ENCODE results near the gene ELAVL1.

DNA sequence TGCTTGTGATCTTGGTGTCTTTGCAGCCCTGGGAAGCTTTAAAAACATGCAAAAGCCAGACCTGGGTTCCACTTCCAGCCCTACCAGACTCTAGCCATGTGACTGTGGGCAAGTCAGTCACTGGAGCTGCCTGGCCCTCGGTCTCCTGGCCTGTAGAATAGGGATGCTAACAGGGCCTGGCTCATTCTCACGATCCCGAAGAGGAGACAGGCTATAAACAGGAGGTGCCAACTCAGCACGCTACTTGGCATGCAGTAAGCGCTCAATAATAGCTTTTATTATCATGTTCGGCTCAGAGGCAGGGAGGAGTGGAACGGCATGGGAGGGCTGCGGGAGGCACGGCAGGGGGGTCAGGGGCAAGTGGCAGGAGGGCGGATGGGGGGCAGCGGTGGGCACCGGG lies 81.2 kb downstream of the ELAVL1 start:
- TF ChIP-seq, protein P1, sequence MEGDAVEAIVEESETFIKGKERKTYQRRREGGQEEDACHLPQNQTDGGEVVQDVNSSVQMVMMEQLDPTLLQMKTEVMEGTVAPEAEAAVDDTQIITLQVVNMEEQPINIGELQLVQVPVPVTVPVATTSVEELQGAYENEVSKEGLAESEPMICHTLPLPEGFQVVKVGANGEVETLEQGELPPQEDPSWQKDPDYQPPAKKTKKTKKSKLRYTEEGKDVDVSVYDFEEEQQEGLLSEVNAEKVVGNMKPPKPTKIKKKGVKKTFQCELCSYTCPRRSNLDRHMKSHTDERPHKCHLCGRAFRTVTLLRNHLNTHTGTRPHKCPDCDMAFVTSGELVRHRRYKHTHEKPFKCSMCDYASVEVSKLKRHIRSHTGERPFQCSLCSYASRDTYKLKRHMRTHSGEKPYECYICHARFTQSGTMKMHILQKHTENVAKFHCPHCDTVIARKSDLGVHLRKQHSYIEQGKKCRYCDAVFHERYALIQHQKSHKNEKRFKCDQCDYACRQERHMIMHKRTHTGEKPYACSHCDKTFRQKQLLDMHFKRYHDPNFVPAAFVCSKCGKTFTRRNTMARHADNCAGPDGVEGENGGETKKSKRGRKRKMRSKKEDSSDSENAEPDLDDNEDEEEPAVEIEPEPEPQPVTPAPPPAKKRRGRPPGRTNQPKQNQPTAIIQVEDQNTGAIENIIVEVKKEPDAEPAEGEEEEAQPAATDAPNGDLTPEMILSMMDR (IDR thresholded peaks at IDR 0.05): no peak
- TF ChIP-seq, protein P2, sequence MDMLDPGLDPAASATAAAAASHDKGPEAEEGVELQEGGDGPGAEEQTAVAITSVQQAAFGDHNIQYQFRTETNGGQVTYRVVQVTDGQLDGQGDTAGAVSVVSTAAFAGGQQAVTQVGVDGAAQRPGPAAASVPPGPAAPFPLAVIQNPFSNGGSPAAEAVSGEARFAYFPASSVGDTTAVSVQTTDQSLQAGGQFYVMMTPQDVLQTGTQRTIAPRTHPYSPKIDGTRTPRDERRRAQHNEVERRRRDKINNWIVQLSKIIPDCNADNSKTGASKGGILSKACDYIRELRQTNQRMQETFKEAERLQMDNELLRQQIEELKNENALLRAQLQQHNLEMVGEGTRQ (IDR thresholded peaks at IDR 0.05; ENCODE audit: borderline replicate concordance, low read depth, low read length): no peak
- no peak for TF ChIP-seq EP300 (IDR thresholded peaks at IDR 0.05; ENCODE audit: borderline replicate concordance in 1 of 2, low read depth in 1 of 2, low read length in 1 of 2)
- TF ChIP-seq MXI1 (IDR thresholded peaks at IDR 0.05; ENCODE audit: low read depth, low read length): no peak
- TF ChIP-seq ELF1 (IDR thresholded peaks at IDR 0.05): no peak
- no peak for TF ChIP-seq POLR2AphosphoS5 (IDR thresholded peaks at IDR 0.05; ENCODE audit: low read depth, low read length)
- TF ChIP-seq EZH2phosphoT487 (IDR thresholded peaks at IDR 0.05; ENCODE audit: borderline replicate concordance, low read depth): no peak
- TF ChIP-seq TAF1 (IDR thresholded peaks at IDR 0.05; ENCODE audit: borderline replicate concordance, low read depth, low read length): no peak
- TF ChIP-seq, protein P3, sequence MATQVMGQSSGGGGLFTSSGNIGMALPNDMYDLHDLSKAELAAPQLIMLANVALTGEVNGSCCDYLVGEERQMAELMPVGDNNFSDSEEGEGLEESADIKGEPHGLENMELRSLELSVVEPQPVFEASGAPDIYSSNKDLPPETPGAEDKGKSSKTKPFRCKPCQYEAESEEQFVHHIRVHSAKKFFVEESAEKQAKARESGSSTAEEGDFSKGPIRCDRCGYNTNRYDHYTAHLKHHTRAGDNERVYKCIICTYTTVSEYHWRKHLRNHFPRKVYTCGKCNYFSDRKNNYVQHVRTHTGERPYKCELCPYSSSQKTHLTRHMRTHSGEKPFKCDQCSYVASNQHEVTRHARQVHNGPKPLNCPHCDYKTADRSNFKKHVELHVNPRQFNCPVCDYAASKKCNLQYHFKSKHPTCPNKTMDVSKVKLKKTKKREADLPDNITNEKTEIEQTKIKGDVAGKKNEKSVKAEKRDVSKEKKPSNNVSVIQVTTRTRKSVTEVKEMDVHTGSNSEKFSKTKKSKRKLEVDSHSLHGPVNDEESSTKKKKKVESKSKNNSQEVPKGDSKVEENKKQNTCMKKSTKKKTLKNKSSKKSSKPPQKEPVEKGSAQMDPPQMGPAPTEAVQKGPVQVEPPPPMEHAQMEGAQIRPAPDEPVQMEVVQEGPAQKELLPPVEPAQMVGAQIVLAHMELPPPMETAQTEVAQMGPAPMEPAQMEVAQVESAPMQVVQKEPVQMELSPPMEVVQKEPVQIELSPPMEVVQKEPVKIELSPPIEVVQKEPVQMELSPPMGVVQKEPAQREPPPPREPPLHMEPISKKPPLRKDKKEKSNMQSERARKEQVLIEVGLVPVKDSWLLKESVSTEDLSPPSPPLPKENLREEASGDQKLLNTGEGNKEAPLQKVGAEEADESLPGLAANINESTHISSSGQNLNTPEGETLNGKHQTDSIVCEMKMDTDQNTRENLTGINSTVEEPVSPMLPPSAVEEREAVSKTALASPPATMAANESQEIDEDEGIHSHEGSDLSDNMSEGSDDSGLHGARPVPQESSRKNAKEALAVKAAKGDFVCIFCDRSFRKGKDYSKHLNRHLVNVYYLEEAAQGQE (IDR thresholded peaks at IDR 0.05; ENCODE audit: low read depth, low read length): no peak
- TF ChIP-seq, protein P4, sequence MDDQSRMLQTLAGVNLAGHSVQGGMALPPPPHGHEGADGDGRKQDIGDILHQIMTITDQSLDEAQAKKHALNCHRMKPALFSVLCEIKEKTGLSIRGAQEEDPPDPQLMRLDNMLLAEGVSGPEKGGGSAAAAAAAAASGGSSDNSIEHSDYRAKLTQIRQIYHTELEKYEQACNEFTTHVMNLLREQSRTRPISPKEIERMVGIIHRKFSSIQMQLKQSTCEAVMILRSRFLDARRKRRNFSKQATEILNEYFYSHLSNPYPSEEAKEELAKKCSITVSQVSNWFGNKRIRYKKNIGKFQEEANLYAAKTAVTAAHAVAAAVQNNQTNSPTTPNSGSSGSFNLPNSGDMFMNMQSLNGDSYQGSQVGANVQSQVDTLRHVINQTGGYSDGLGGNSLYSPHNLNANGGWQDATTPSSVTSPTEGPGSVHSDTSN (IDR thresholded peaks at IDR 0.05): no peak
- TF ChIP-seq YY1 (IDR thresholded peaks at IDR 0.05; ENCODE audit: low read depth): no peak
- no peak for TF ChIP-seq GATA2 (CRISPR knock-in tag; IDR thresholded peaks at IDR 0.05)

Measured in SK-N-SH (cell line).